H1 (cell line): ENCODE data around the gene PIP5K1B.

Source experiments
- EP300 ChIP-seq, 2 experiments: IDR thresholded peaks; 1 replicate in 1 of 2; 2 replicates in 1 of 2; pipeline ENCODE4 v1.6.1; 2011 to 2012; ENCODE audit warnings: low read depth in 2 of 2, low read length in 2 of 2, mild to moderate bottlenecking in 2 of 2, borderline replicate concordance in 1 of 2, inconsistent platforms in 1 of 2, moderate library complexity in 1 of 2
- GTF2F1 ChIP-seq: IDR thresholded peaks from 2 replicates; pipeline ENCODE4 v1.6.1; 2012; ENCODE audit warnings: low read depth, low read length, improper control_type of control experiment, borderline replicate concordance
- MAX ChIP-seq: IDR thresholded peaks from 2 replicates; pipeline ENCODE4 v1.6.1; 2012; ENCODE audit warnings: inconsistent platforms
- POLR2A ChIP-seq, 2 experiments: IDR thresholded peaks; 1 replicate in 1 of 2; 2 replicates in 1 of 2; pipeline ENCODE4 v1.6.1; 2011; ENCODE audit warnings: low read depth in 2 of 2, low read length in 2 of 2, mild to moderate bottlenecking in 2 of 2; ENCODE audit errors: control extremely low read depth in 1 of 2
- POLR2AphosphoS5 ChIP-seq: IDR thresholded peaks from 2 replicates; pipeline ENCODE4 v1.6.1; 2011; ENCODE audit warnings: low read depth, low read length
- RAD21 ChIP-seq, 2 experiments: IDR thresholded peaks in 1 of 2; conservative IDR thresholded peaks in 1 of 2; 2 replicates each; pipeline ENCODE4 v1.6.1; 2011; ENCODE audit warnings: low read depth in 2 of 2, low read length in 2 of 2, improper control_type of control experiment in 1 of 2, inconsistent platforms in 1 of 2, mild to moderate bottlenecking in 1 of 2, moderate library complexity in 1 of 2
- SP2 ChIP-seq: IDR thresholded peaks from 2 replicates; pipeline ENCODE4 v1.6.1; 2012; ENCODE audit warnings: mild to moderate bottlenecking, low read length, inconsistent platforms
- TAF1 ChIP-seq: IDR thresholded peaks from 2 replicates; pipeline ENCODE4 v1.6.1; 2011; ENCODE audit warnings: mild to moderate bottlenecking, low read depth, low read length
- YY1 ChIP-seq: IDR thresholded peaks from 2 replicates; pipeline ENCODE4 v1.6.1; 2011; ENCODE audit warnings: low read depth, mild to moderate bottlenecking, low read length
- ZNF274 ChIP-seq: IDR thresholded peaks from 2 replicates; pipeline ENCODE4 v1.7.0; 2012; ENCODE audit warnings: low read length, borderline replicate concordance; ENCODE audit errors: extremely low read depth
- TF ChIP-seq, protein P1 (sequence below), 3 experiments: IDR thresholded peaks; 1 replicate in 2 of 3; 2 replicates in 1 of 3; pipeline versions ENCODE4 v1.5.1 to v1.6.1; 2011; ENCODE audit warnings: low read length in 3 of 3, mild to moderate bottlenecking in 3 of 3, inconsistent platforms in 2 of 3, low read depth in 1 of 3, moderate library complexity in 1 of 3; ENCODE audit not compliant: insufficient read depth in 1 of 3; ENCODE audit errors: control extremely low read depth in 1 of 3

GRCh38 chr9:68844157-68844556 is 139.1 kb downstream of the PIP5K1B start:
- no peak for TF ChIP-seq POLR2AphosphoS5
- no peak for TF ChIP-seq POLR2A (IDR thresholded peaks at IDR 0.05; ENCODE audit: control extremely low read depth in 1 of 2, low read depth in 2 of 2, low read length in 2 of 2)
- TF ChIP-seq SP2, result no peak
- no peak for TF ChIP-seq ZNF274
- TF ChIP-seq, protein P1, sequence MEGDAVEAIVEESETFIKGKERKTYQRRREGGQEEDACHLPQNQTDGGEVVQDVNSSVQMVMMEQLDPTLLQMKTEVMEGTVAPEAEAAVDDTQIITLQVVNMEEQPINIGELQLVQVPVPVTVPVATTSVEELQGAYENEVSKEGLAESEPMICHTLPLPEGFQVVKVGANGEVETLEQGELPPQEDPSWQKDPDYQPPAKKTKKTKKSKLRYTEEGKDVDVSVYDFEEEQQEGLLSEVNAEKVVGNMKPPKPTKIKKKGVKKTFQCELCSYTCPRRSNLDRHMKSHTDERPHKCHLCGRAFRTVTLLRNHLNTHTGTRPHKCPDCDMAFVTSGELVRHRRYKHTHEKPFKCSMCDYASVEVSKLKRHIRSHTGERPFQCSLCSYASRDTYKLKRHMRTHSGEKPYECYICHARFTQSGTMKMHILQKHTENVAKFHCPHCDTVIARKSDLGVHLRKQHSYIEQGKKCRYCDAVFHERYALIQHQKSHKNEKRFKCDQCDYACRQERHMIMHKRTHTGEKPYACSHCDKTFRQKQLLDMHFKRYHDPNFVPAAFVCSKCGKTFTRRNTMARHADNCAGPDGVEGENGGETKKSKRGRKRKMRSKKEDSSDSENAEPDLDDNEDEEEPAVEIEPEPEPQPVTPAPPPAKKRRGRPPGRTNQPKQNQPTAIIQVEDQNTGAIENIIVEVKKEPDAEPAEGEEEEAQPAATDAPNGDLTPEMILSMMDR (IDR thresholded peaks at IDR 0.05; ENCODE audit: control extremely low read depth in 1 of 3, insufficient read depth in 1 of 3, low read depth in 1 of 3, low read length in 3 of 3), result no peak
- TF ChIP-seq YY1, result no peak
- TF ChIP-seq GTF2F1, result no peak
- no peak for TF ChIP-seq RAD21 (IDR thresholded peaks at IDR 0.05 in 1 of 2, conservative IDR thresholded peaks at IDR 0.05 in 1 of 2; ENCODE audit: low read depth in 2 of 2, low read length in 2 of 2)
- no peak for TF ChIP-seq MAX
- no peak for TF ChIP-seq TAF1
- TF ChIP-seq EP300 (IDR thresholded peaks at IDR 0.05; ENCODE audit: borderline replicate concordance in 1 of 2, low read depth in 2 of 2, low read length in 2 of 2), result no peak
